IgD-negative memory B cell (primary cell): Measurements from ENCODE around the gene SPACA7. TPM values are rescaled to one million over a fixed set of nuclear protein-coding genes. Genes with fewer than 3 reads are reported as not detected.
A peak's percentile ranks its signal among the peaks of the same experiment; 100 is the strongest.

ENCODE experiments used
- H3K27ac Mint-ChIP-seq, 3 donors: one replicate each; pipeline ENCODE4 v1.8.0; 2020 to 2022; ENCODE audit warnings: mild to moderate bottlenecking in 3 of 3, mixed read lengths in 3 of 3, moderate library complexity in 1 of 3
- H3K27me3 Mint-ChIP-seq: one replicate; pipeline ENCODE4 v1.8.0; 2021; ENCODE audit warnings: mixed read lengths
- H3K36me3 Mint-ChIP-seq: one replicate; pipeline ENCODE4 v1.8.0; 2020; ENCODE audit warnings: mild to moderate bottlenecking, mixed read lengths
- H3K4me1 Mint-ChIP-seq, 3 donors: one replicate each; pipeline ENCODE4 v1.8.0; 2020 to 2022; ENCODE audit warnings: mixed read lengths in 3 of 3, mild to moderate bottlenecking in 1 of 3
- H3K4me3 Mint-ChIP-seq, 4 donors: one replicate each; pipeline ENCODE4 v1.8.0; 2020 to 2022; ENCODE audit warnings: mild to moderate bottlenecking in 4 of 4, mixed read lengths in 4 of 4, moderate library complexity in 3 of 4
- H3K9me3 Mint-ChIP-seq, 3 donors: one replicate each; pipeline ENCODE4 v1.8.0; 2020 to 2021; ENCODE audit warnings: mixed read lengths in 3 of 3, mild to moderate bottlenecking in 1 of 3
- polyA plus RNA-seq: library from polyadenylated mRNA; unstranded; fragments of 300-500 nt; fragmentation: Illumina TruSeq; gene quantifications from one replicate; pipeline ENCODE4 v1.2.3, GENCODE V29; 2021

SPACA7 gene
- polyA plus RNA-seq, 1 donor from 2014 or later, result not detected

GRCh38 chr13:112345826-112346172 lies 30.4 kb upstream of the SPACA7 start:
- peaks cover 20% of the 10 kb centered on the region for H3K27me3 Mint-ChIP-seq
- H3K27ac Mint-ChIP-seq, result no peak overlapping the region
- H3K4me1 Mint-ChIP-seq, result no peaks in the 10 kb centered on the region
- no peaks in the 10 kb centered on the region for H3K9me3 Mint-ChIP-seq
- H3K36me3 Mint-ChIP-seq, result no peaks in the 10 kb centered on the region
- H3K4me3 Mint-ChIP-seq, result peak overlapping the region in 1 of 4 donors; percentile 65

DNA sequence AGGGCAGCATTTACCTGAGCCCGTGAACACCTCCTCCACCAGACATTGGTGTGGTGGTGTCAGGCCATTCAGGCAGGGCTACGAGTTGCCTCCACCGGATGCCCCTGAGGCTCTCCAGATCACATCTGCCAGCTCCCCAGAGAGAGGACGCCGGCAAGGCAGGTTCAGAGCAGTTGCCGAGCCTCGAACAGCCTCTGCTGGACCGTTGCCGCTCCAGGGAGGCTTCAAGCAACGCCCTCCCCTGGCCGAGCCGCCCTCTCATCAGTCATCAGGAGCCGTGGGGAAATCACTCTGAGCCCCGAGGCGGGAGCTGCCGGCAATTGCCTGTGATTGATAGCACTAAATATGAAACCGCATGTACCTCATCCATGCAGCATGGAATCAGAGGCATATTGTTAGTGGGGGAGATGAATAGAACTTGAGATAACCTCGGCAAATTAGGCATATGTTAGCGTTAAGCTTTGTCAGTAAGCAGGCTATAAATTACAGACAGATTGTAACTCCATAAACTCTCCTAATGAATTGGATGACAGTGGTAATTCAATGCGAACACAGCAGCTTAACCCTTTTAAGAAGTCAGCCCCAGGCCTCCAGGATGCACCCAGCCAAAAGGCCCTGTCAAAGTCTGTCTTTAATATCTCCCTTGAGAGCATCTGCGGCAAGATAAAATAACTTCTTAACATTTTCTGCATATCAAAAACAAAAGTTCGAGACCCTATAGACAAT lies 29.8 kb upstream of the SPACA7 start:
- Mint-ChIP-seq H3K27me3 (peaks cover 20% of the 10 kb centered on the region), H3K4me1 (no peaks in the 10 kb centered on the region), H3K36me3 (no peaks in the 10 kb centered on the region), H3K4me3 (no peak overlapping the region), H3K9me3 (peaks cover 0 to 3% (median 0%) of the 10 kb centered on the region in 3 donors), H3K27ac (peak overlapping the region in 1 of 3 donors; percentile 19)

DNA sequence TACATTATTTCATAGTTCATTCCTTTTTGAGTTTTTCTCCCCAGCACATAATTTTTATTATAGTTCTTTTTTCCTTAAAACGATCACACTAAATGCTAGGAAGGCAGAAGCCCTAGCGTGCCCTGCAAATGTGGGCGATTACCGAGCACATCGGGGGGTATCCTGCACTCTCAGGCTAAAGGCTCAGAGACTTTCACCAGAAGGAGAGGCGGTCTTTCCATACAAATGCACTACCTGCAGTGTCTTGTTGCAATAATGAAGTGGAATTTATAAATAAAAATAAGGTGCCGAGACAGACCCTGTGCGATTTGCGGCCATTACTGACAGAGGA lies 29.3 kb upstream of the SPACA7 start:
- H3K27me3 Mint-ChIP-seq, result peaks cover 20% of the 10 kb centered on the region
- peaks cover 0 to 3% (median 0%) of the 10 kb centered on the region in 3 donors for H3K9me3 Mint-ChIP-seq
- no peak overlapping the region for H3K4me3 Mint-ChIP-seq
- peaks cover 0 to 1% (median 0%) of the 10 kb centered on the region in 3 donors for H3K4me1 Mint-ChIP-seq
- no peaks in the 10 kb centered on the region for H3K36me3 Mint-ChIP-seq
- H3K27ac Mint-ChIP-seq, result peak overlapping the region in 1 of 3 donors; percentile 19

DNA sequence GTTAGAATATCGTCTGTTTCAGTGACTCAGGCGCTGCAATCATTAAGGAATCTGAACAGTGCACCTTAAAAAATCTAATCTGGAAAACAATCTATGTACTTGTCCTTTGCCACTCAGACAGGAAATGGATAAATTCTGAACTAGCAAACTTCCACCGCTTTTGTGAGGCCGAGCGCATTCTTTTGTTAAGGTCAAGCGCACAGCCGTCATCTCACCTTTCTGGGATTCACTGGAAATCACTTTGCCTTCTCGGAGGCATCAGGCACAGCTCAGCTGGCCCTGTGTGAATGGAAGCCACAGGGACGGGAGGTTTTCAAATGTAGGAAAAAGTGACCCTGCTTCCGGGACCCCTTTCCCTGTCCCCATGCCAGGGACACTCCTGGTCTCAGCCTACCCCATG lies 28.2 kb upstream of the SPACA7 start:
- Mint-ChIP-seq H3K27ac (no peak overlapping the region), H3K27me3 (peaks cover 20% of the 10 kb centered on the region), H3K36me3 (no peaks in the 10 kb centered on the region), H3K9me3 (peaks cover 0 to 3% (median 0%) of the 10 kb centered on the region in 3 donors), H3K4me3 (no peak overlapping the region), H3K4me1 (peaks cover 0 to 1% (median 0%) of the 10 kb centered on the region in 3 donors)

- Mint-ChIP-seq H3K36me3 (no peaks in the 10 kb centered on the region), H3K4me3 (no peak overlapping the region), H3K4me1 (peaks cover 0 to 1% (median 0%) of the 10 kb centered on the region in 3 donors), H3K9me3 (peaks cover 0 to 3% (median 0%) of the 10 kb centered on the region in 3 donors), H3K27me3 (peaks cover 23% of the 10 kb centered on the region), H3K27ac (no peak overlapping the region)
Measured at GRCh38 chr13:112348642-112349345, 27.4 kb upstream of the SPACA7 start.

DNA sequence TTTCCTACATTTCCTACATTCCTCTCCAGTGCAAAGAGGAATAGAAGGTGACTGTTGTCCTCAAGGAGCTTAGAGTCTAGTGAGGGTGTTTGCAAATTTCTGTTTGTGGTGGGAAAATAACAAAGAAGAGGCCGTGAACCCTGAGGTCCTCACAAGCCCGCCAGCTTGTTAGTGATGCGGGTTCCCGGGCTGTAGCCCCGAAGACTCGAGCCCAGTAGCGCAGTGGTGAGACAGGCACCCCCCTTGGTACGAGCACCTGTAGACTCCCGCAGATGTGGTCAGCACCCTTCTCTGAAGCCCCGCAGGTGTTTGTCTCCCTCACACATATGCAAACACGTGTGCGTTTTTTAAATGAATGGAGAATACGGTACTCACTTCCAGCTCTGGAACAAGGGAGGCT lies 26.5 kb upstream of the SPACA7 start:
- peaks cover 0 to 3% (median 0%) of the 10 kb centered on the region in 3 donors for H3K9me3 Mint-ChIP-seq
- peaks cover 0 to 1% (median 0%) of the 10 kb centered on the region in 3 donors for H3K4me1 Mint-ChIP-seq
- peaks cover 23% of the 10 kb centered on the region for H3K27me3 Mint-ChIP-seq
- no peak overlapping the region for H3K27ac Mint-ChIP-seq
- H3K4me3 Mint-ChIP-seq, result no peak overlapping the region
- no peaks in the 10 kb centered on the region for H3K36me3 Mint-ChIP-seq

DNA sequence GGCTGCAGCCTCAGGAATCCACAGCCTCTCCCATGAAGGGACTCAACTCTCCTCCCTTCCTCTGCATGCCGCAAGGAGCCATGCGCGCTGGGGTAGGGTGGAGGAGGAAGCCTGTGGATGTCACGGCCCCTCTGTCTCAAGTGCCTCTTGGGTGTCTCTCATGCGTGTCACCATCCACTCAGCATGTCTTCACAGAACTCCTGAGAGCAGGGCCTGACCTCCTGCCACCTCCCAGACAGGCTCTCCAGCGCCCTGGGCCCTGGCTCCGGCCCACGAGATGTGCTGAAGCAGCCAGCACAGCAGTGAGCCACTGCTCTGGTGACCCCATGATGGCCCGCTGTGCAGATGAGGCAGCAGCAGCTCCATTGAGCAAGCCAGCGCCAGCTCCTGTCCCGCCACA lies 25.9 kb upstream of the SPACA7 start:
- H3K4me1 Mint-ChIP-seq, result peaks cover 0 to 1% (median 0%) of the 10 kb centered on the region in 3 donors
- H3K9me3 Mint-ChIP-seq, result peaks cover 0 to 3% (median 0%) of the 10 kb centered on the region in 3 donors
- H3K36me3 Mint-ChIP-seq, result no peaks in the 10 kb centered on the region
- H3K27ac Mint-ChIP-seq, result no peak overlapping the region
- H3K27me3 Mint-ChIP-seq, result peaks cover 18% of the 10 kb centered on the region
- no peak overlapping the region for H3K4me3 Mint-ChIP-seq

- Mint-ChIP-seq H3K27me3 (peaks cover 10% of the 10 kb centered on the region), H3K27ac (no peak overlapping the region)
Measured at GRCh38 chr13:112351825-112352224, 24.3 kb upstream of the SPACA7 start.

GRCh38 chr13:112353856-112354255 lies 22.3 kb upstream of the SPACA7 start:
- H3K36me3 Mint-ChIP-seq, result no peaks in the 10 kb centered on the region
- peaks cover 3 to 10% (median 9%) of the 10 kb centered on the region in 3 donors for H3K9me3 Mint-ChIP-seq
- no peak overlapping the region for H3K4me3 Mint-ChIP-seq
- peaks cover 4% of the 10 kb centered on the region for H3K27me3 Mint-ChIP-seq
- H3K4me1 Mint-ChIP-seq, result peaks cover 0 to 1% (median 0%) of the 10 kb centered on the region in 3 donors
- no peak overlapping the region for H3K27ac Mint-ChIP-seq

More at GRCh38 chr13:112351825-112352224, 24.3 kb upstream of the SPACA7 start:
- Mint-ChIP-seq H3K9me3 (peaks cover 0 to 3% (median 0%) of the 10 kb centered on the region in 3 donors), H3K4me3 (no peak overlapping the region), H3K4me1 (peaks cover 0 to 1% (median 0%) of the 10 kb centered on the region in 3 donors), H3K36me3 (no peaks in the 10 kb centered on the region)

DNA sequence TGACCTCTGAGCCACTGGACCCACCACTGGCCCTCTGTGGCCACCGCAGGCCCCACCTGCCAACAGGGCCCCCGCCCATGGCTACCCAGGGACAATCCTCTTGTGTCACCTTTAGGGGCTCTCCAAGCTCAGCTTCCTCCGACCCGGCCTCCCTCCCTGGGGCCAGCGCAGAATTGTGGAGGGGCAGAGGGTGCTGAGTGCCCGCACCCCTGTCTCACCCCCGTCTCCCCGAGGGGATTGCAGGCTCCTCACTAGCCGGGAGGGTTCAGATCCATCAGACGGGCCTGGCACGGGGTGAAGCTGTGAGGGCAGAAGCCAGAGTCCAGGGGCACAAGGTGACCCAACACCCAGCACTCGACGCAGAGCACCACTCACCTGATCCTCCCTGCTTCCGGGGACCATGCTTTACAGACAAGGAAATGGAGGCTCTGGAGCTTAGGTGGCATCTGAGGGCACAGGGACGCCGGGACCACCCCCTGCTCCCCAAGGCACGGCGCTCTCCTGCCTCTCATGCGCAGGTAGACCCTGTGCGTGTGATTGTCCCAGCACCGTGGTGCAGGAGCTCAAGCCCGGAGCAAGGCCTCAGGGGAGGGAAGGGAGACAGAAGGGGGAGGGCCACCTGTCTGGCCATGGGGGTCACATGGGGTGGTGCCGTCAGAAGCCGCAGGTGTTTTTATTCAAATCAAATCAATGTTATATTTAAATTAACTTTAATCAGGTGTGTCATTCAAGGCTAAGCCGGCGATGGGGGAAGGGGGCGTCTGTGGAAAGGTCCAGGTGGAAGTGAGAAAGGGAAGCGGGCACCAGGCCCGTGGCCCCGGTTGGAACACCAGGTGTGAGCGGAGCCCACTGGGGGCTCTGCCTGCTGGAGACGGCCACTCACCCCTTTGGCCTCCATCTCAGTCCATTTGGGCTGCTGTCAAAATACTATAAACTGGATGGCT lies 21.6 kb upstream of the SPACA7 start:
- H3K9me3 Mint-ChIP-seq, result peaks cover 3 to 10% (median 9%) of the 10 kb centered on the region in 3 donors
- no peak overlapping the region for H3K27ac Mint-ChIP-seq
- H3K27me3 Mint-ChIP-seq, result peaks cover 2% of the 10 kb centered on the region
- peaks cover 0 to 1% (median 0%) of the 10 kb centered on the region in 3 donors for H3K4me1 Mint-ChIP-seq
- no peak overlapping the region for H3K4me3 Mint-ChIP-seq
- no peaks in the 10 kb centered on the region for H3K36me3 Mint-ChIP-seq

- peaks cover 2% of the 10 kb centered on the region for H3K27me3 Mint-ChIP-seq
- no peak overlapping the region for H3K27ac Mint-ChIP-seq
- no peak overlapping the region for H3K4me3 Mint-ChIP-seq
- no peaks in the 10 kb centered on the region for H3K36me3 Mint-ChIP-seq
- H3K9me3 Mint-ChIP-seq, result peaks cover 3 to 10% (median 9%) of the 10 kb centered on the region in 3 donors
- peaks cover 0 to 1% (median 0%) of the 10 kb centered on the region in 3 donors for H3K4me1 Mint-ChIP-seq
Measured at GRCh38 chr13:112355274-112355838, 20.8 kb upstream of the SPACA7 start.

- Mint-ChIP-seq H3K27ac (no peak overlapping the region), H3K9me3 (peaks cover 1 to 10% (median 9%) of the 10 kb centered on the region in 3 donors), H3K4me3 (no peak overlapping the region), H3K4me1 (peaks cover 0 to 1% (median 0%) of the 10 kb centered on the region in 3 donors), H3K27me3 (peaks cover 2% of the 10 kb centered on the region), H3K36me3 (no peaks in the 10 kb centered on the region)
Measured at GRCh38 chr13:112356190-112356589, 20.0 kb upstream of the SPACA7 start.

DNA sequence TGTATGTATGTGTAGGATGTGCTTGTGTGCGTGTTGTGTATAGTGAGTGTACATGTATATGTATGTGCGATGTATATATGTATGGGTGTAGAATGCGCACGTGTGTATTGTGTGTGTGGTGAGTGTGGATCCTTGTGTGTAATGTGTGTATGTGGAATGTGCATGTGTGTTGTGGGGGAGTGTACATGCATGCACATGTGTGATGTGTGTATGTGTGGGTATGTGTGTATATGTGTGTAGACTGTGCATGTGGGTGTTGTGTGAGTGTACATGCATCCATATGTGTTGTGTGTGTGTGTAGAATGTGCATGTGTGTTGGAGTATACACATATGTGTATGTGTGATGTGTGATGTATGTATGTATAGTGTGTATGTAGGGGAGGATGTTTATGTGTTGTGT lies 18.0 kb upstream of the SPACA7 start:
- Mint-ChIP-seq H3K27ac (no peak overlapping the region), H3K9me3 (peaks cover 4 to 17% (median 11%) of the 10 kb centered on the region in 3 donors), H3K4me3 (no peak overlapping the region), H3K27me3 (peaks cover 2% of the 10 kb centered on the region), H3K36me3 (no peaks in the 10 kb centered on the region), H3K4me1 (no peaks in the 10 kb centered on the region)

DNA sequence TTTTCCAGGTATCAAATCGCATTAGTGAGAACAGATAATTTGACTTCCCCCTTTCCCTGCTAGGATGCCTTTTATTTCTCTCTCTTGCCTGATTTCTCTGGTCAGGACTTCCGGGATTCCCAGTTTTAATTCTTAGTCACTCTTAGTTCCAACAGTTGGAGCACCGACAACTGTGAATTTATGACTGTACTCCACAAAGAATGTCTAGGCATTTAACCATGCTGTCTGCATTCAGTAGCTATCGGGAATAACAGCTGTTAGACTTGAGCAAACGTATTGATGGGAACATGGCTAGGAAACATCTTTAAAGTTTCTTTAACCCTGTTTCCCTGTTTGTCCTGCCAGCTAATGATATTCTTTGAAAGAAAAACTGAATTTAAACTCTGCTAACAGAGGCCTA lies 14.1 kb upstream of the SPACA7 start:
- Mint-ChIP-seq H3K4me1 (peaks cover 0 to under 1% (median 0%) of the 10 kb centered on the region in 3 donors), H3K4me3 (no peak overlapping the region), H3K27me3 (no peaks in the 10 kb centered on the region), H3K36me3 (no peaks in the 10 kb centered on the region), H3K27ac (no peak overlapping the region), H3K9me3 (peaks cover 10 to 20% (median 14%) of the 10 kb centered on the region in 3 donors)
